H1 (cell line): ENCODE measurements around the gene WEE1. TPM values are rescaled to one million over a fixed set of nuclear protein-coding genes. Genes with fewer than 3 reads are reported as not detected.

ENCODE experiments used
- BACH1 ChIP-seq: IDR thresholded peaks from 2 replicates; pipeline ENCODE4 v1.6.1; 2012; ENCODE audit warnings: low read length, improper control_type of control experiment
- CTBP2 ChIP-seq: IDR thresholded peaks from 2 replicates; pipeline ENCODE4 v1.7.0; 2011; ENCODE audit warnings: borderline replicate concordance, mild to moderate bottlenecking, moderate library complexity, mixed read lengths, low read length; ENCODE audit not compliant: insufficient read depth, insufficient read length
- RAD21 ChIP-seq, 2 experiments: IDR thresholded peaks in 1 of 2; conservative IDR thresholded peaks in 1 of 2; 2 replicates each; pipeline ENCODE4 v1.6.1; 2011; ENCODE audit warnings: low read depth in 2 of 2, low read length in 2 of 2, improper control_type of control experiment in 1 of 2, inconsistent platforms in 1 of 2, mild to moderate bottlenecking in 1 of 2, moderate library complexity in 1 of 2
- RBBP5 ChIP-seq: IDR thresholded peaks from 2 replicates; pipeline ENCODE4 v1.7.1; 2012; ENCODE audit warnings: low read depth, mild to moderate bottlenecking, inconsistent platforms, low read length, moderate library complexity, borderline replicate concordance
- SAP30 ChIP-seq: fragments of 300-600 bp; sonication (generic); IDR thresholded peaks from 2 replicates; pipeline ENCODE4 v1.7.1; 2012; ENCODE audit warnings: low read length, moderate library complexity, mild to moderate bottlenecking, inconsistent platforms; ENCODE audit not compliant: insufficient read depth, insufficient replicate concordance
- SRF ChIP-seq: IDR thresholded peaks from 2 replicates; pipeline ENCODE4 v1.6.1; 2011; ENCODE audit warnings: mild to moderate bottlenecking, low read depth, low read length, moderate library complexity
- TAF1 ChIP-seq: IDR thresholded peaks from 2 replicates; pipeline ENCODE4 v1.6.1; 2011; ENCODE audit warnings: mild to moderate bottlenecking, low read depth, low read length
- polyA plus RNA-seq, 7 experiments: library from polyadenylated mRNA; depleted of rRNA in 3 of 7; stranded (reverse) in 5 of 7; unstranded in 2 of 7; fragments of >200 nt in 5 of 7; fragments of 200-250 nt in 2 of 7; gene quantifications; 1 replicate in 5 of 7; 2 replicates in 1 of 7; 4 replicates in 1 of 7; pipeline versions ENCODE4 v1.2.1 to v1.2.3, GENCODE V29; 2011 to 2013; ENCODE audit warnings: missing spikeins in 2 of 7, mixed read lengths in 2 of 7
- total RNA-seq: library from RNA; stranded (reverse); fragmentation: NEBNext Ultra II Directional; extraction: Animal tissue kit (Norgen Biotek cat#: 25700); gene quantifications from 2 replicates; pipeline ENCODE4 v1.2.1, GENCODE V29; 2021
- TF ChIP-seq, protein P1 (sequence below): fragments of 300-600 bp; sonication (generic); IDR thresholded peaks from 2 replicates; pipeline ENCODE4 v1.7.1; 2012; ENCODE audit warnings: low read length, moderate library complexity, mild to moderate bottlenecking, inconsistent platforms; ENCODE audit not compliant: insufficient replicate concordance
- TF ChIP-seq, protein P2 (sequence below): IDR thresholded peaks from 2 replicates; pipeline ENCODE4 v1.6.1; 2012; ENCODE audit warnings: low read length, inconsistent platforms

Gene WEE1
- total and polyA plus RNA-seq, 2 of the 8 experiments (the other 6 are each of a cell fraction or from before 2014, with no cell fraction given) = 40.8 to 120 TPM

DNA sequence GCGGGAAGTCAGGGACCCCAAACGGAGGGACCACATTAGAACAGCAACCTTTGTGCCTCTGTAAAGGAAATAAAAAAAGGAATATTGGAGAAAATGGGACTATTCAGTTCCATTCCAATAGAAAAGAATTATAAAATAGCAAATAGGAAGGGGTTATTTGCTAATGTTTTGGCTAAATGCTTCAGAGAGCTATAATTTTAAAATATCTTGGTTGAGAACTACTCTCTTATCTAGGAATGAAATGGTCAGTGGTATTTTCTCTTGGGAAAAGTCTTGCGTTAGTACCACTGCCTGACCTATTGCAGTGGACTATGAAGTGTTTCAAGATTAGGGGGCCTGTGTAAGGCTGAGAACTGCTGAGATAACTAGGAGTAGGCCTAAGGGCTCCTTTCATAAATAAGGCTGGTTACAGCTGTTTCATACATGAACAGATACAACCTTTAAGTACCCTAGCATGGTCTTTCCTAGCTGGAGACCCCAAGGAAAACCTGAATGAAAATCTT lies 6.9 kb upstream of the WEE1 start (continued):
- TF ChIP-seq, protein P1, sequence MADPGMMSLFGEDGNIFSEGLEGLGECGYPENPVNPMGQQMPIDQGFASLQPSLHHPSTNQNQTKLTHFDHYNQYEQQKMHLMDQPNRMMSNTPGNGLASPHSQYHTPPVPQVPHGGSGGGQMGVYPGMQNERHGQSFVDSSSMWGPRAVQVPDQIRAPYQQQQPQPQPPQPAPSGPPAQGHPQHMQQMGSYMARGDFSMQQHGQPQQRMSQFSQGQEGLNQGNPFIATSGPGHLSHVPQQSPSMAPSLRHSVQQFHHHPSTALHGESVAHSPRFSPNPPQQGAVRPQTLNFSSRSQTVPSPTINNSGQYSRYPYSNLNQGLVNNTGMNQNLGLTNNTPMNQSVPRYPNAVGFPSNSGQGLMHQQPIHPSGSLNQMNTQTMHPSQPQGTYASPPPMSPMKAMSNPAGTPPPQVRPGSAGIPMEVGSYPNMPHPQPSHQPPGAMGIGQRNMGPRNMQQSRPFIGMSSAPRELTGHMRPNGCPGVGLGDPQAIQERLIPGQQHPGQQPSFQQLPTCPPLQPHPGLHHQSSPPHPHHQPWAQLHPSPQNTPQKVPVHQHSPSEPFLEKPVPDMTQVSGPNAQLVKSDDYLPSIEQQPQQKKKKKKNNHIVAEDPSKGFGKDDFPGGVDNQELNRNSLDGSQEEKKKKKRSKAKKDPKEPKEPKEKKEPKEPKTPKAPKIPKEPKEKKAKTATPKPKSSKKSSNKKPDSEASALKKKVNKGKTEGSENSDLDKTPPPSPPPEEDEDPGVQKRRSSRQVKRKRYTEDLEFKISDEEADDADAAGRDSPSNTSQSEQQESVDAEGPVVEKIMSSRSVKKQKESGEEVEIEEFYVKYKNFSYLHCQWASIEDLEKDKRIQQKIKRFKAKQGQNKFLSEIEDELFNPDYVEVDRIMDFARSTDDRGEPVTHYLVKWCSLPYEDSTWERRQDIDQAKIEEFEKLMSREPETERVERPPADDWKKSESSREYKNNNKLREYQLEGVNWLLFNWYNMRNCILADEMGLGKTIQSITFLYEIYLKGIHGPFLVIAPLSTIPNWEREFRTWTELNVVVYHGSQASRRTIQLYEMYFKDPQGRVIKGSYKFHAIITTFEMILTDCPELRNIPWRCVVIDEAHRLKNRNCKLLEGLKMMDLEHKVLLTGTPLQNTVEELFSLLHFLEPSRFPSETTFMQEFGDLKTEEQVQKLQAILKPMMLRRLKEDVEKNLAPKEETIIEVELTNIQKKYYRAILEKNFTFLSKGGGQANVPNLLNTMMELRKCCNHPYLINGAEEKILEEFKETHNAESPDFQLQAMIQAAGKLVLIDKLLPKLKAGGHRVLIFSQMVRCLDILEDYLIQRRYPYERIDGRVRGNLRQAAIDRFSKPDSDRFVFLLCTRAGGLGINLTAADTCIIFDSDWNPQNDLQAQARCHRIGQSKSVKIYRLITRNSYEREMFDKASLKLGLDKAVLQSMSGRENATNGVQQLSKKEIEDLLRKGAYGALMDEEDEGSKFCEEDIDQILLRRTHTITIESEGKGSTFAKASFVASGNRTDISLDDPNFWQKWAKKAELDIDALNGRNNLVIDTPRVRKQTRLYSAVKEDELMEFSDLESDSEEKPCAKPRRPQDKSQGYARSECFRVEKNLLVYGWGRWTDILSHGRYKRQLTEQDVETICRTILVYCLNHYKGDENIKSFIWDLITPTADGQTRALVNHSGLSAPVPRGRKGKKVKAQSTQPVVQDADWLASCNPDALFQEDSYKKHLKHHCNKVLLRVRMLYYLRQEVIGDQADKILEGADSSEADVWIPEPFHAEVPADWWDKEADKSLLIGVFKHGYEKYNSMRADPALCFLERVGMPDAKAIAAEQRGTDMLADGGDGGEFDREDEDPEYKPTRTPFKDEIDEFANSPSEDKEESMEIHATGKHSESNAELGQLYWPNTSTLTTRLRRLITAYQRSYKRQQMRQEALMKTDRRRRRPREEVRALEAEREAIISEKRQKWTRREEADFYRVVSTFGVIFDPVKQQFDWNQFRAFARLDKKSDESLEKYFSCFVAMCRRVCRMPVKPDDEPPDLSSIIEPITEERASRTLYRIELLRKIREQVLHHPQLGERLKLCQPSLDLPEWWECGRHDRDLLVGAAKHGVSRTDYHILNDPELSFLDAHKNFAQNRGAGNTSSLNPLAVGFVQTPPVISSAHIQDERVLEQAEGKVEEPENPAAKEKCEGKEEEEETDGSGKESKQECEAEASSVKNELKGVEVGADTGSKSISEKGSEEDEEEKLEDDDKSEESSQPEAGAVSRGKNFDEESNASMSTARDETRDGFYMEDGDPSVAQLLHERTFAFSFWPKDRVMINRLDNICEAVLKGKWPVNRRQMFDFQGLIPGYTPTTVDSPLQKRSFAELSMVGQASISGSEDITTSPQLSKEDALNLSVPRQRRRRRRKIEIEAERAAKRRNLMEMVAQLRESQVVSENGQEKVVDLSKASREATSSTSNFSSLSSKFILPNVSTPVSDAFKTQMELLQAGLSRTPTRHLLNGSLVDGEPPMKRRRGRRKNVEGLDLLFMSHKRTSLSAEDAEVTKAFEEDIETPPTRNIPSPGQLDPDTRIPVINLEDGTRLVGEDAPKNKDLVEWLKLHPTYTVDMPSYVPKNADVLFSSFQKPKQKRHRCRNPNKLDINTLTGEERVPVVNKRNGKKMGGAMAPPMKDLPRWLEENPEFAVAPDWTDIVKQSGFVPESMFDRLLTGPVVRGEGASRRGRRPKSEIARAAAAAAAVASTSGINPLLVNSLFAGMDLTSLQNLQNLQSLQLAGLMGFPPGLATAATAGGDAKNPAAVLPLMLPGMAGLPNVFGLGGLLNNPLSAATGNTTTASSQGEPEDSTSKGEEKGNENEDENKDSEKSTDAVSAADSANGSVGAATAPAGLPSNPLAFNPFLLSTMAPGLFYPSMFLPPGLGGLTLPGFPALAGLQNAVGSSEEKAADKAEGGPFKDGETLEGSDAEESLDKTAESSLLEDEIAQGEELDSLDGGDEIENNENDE = no peak
- no peak for TF ChIP-seq SRF
- TF ChIP-seq RAD21 (IDR thresholded peaks at IDR 0.05 in 1 of 2, conservative IDR thresholded peaks at IDR 0.05 in 1 of 2; ENCODE audit: low read depth in 2 of 2, low read length in 2 of 2) = no peak
- no peak for TF ChIP-seq TAF1
- TF ChIP-seq, protein P2, sequence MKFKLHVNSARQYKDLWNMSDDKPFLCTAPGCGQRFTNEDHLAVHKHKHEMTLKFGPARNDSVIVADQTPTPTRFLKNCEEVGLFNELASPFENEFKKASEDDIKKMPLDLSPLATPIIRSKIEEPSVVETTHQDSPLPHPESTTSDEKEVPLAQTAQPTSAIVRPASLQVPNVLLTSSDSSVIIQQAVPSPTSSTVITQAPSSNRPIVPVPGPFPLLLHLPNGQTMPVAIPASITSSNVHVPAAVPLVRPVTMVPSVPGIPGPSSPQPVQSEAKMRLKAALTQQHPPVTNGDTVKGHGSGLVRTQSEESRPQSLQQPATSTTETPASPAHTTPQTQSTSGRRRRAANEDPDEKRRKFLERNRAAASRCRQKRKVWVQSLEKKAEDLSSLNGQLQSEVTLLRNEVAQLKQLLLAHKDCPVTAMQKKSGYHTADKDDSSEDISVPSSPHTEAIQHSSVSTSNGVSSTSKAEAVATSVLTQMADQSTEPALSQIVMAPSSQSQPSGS = no peak
- TF ChIP-seq BACH1 = no peak
- TF ChIP-seq RBBP5 = no peak
- TF ChIP-seq SAP30 = no peak
- TF ChIP-seq CTBP2 = no peak
